ENCODE results near the gene N4BP2.

- TF ChIP-seq POLR2AphosphoS5 (IDR thresholded peaks at IDR 0.05; ENCODE audit: low read depth, low read length): no peak
- TF ChIP-seq POLR2A (IDR thresholded peaks at IDR 0.05; ENCODE audit: low read depth, low read length): no peak
- TF ChIP-seq TAF1 (IDR thresholded peaks at IDR 0.05; ENCODE audit: borderline replicate concordance, low read depth, low read length): no peak
These were observed 96.0 kb downstream of the N4BP2 start for GRCh38 chr4:40152637-40153036.

Measured in GM12892 (cell line).